ENCODE data around the gene CRAMP1.
A peak's percentile ranks its signal among the peaks of the same experiment; 100 is the strongest.
"Not testable (repeated sequence)": the region's sequence is repeated elsewhere in the genome, so short reads cannot be mapped to it uniquely, and the experiment has no call there.

The CRAMP1 gene

DNA sequence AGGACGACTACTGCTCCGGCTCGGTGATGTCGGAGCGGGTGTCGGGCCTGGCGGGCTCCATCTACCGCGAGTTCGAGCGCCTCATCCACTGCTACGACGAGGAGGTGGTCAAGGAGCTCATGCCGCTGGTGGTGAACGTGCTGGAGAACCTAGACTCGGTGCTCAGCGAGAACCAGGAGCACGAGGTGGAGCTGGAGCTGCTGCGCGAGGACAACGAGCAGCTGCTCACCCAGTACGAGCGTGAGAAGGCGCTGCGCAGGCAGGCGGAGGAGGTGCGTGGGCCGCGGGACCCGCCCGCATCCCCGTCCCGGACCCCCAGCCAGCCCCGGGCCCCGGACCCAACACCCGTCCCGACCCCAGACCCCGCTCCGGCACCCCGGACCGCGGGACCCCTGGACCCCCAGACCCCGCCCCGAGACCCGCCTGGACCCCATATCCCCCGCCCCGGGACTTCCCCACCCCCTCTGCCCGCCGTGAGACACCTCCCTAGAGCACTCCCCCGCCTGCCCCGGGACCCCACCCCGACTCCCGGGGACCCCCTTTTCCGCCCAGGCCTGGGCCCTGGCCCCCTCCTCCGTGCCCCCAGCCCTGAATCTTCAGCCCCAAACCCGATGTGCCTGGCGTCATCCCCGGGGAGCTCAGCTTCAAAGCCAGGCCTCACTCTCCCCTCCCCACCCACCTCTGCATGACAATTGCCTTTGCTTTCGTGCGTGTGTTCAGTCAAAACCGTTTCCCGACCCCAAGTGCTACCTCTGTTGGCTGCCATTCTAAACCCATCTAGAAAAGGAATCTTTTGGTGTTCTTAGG, 94.4 kb downstream of the CRAMP1 start:
- Mint-ChIP-seq H3K27ac (peak overlapping the region; percentile 93), H3K36me3 (ENCODE audit: low read depth) (peaks cover 61% of the 10 kb centered on the region), H3K9me3 (no peaks in the 10 kb centered on the region), H3K4me3 (peak overlapping the region; percentile 99), H3K27me3 (no peaks in the 10 kb centered on the region), H3K4me1 (ENCODE audit: low read depth) (peaks cover 44% of the 10 kb centered on the region)
- peak; percentile 61 for DNase-seq

DNA sequence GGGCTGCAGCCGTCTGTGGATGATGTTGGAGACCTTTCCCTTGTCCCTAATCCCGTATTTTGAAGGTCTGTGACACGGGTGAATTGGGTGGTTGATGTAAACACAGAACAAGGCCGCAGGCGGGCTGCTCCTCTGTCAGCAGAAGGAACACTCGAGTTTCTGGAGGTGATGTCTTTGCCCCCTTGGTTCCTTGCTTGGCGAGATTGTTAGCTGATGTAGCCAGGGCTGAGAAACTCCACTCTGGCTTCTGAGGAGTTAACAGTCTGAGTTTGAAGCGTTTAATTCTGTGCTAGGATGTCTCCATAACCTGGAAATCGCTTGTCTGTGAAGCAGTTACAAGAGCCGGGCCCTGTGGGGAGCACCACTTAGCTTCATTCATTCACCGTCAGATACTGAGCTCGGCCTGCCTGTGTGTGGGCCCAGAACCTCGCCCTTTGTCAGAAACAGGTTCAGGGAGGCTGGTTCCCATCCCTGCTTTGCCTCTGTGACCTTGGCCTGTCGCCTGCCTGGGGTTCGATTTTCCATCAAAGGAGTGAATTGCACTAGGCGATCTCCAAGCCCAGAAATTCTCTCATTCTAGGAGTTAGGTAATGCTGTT, 95.1 kb downstream of the CRAMP1 start:
- Mint-ChIP-seq H3K4me1 (ENCODE audit: low read depth) (peaks cover 45% of the 10 kb centered on the region), H3K36me3 (ENCODE audit: low read depth) (peaks cover 56% of the 10 kb centered on the region), H3K27ac (peak overlapping the region; percentile 92), H3K27me3 (no peaks in the 10 kb centered on the region), H3K9me3 (no peaks in the 10 kb centered on the region), H3K4me3 (peak overlapping the region; percentile 91)
- DNase-seq: no peak

DNA sequence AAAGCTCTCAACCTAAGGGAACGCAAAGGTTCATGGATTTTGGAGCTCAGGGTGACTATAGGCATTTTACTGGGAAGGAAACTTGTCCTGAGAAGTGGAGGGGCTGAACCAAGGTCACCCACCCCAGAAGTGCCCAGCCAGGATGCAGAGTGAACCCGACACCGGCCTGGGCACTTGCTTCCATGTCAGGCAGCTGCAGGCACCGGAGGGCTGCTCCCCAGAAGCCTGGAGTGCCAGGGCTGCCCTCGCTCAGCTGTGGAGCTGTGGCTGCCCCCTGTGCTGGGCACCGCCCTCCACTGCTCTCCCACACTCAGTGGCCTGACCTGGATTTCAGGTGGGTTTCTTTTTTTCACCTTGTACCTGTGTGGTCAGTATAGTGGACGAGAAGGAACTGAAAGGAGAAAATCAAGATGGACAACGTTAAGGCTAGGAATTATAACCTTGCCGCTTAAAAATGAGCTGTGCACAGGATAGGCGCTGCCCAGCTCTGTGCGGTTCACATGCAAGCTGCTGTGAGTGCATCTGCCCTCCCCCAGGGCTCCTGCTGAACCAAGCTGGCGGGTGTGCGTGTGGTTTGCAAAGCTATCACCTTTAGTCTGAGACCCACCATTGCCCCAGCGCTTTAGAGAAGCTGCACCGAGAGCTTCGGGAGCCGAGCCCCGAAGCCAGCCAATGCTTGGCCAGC, 96.1 kb downstream of the CRAMP1 start:
- Mint-ChIP-seq H3K4me3 (peak overlapping the region; percentile 91), H3K9me3 (no peaks in the 10 kb centered on the region), H3K36me3 (ENCODE audit: low read depth) (peaks cover 56% of the 10 kb centered on the region), H3K27me3 (no peaks in the 10 kb centered on the region), H3K4me1 (ENCODE audit: low read depth) (peaks cover 54% of the 10 kb centered on the region), H3K27ac (peak overlapping the region; percentile 92)
- DNase-seq: no peak

DNA sequence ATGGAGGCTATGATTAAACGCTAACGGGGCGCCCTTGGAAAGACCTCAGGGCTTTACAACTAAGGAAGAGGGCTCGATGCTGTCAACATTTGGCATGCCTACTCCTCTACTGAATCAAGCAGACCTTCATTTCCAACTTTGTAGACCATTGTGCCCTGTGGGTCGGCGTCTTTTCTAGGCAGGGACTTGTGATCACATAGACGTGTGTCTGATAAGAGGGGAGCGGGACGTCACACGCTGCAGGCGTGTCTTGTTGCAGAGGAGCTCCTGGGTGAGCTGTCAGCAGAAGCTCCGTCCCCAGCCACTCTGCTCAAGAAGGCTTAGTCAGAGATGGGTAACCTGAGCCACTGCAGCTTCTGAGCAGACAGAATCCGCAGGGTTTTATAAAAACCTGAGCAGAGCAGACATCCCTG, 96.6 kb downstream of the CRAMP1 start:
- Mint-ChIP-seq H3K27me3 (no peaks in the 10 kb centered on the region), H3K36me3 (ENCODE audit: low read depth) (peaks cover 57% of the 10 kb centered on the region), H3K4me3 (peak overlapping the region; percentile 91), H3K4me1 (ENCODE audit: low read depth) (peaks cover 58% of the 10 kb centered on the region), H3K27ac (peak overlapping the region; percentile 59), H3K9me3 (no peaks in the 10 kb centered on the region)
- DNase-seq: no peak

DNA sequence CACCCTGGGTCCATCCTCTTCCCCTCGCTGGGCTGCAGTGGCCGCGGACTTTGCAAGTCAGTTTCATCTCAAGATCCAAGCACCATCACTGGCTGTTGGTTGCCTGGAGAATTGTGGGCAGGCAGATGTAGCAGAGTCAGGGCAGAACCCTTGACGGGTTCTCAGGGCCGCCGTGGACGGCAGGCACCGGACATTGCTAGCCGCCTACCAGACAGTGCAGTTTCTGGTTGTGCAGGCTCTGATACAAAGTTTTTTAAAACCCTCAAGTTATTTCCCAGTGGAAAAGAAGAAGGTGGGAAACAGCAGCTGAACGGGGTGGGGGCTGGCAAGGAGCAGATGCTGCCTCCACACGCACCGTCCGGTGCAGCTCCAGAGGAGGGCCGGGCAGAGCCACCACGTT, 97.2 kb downstream of the CRAMP1 start:
- peak overlapping the region; percentile 59 for H3K27ac Mint-ChIP-seq
- H3K27me3 Mint-ChIP-seq: no peaks in the 10 kb centered on the region
- H3K36me3 Mint-ChIP-seq (ENCODE audit: low read depth): peaks cover 60% of the 10 kb centered on the region
- H3K4me1 Mint-ChIP-seq (ENCODE audit: low read depth): peaks cover 57% of the 10 kb centered on the region
- no peak overlapping the region for H3K4me3 Mint-ChIP-seq
- no peaks in the 10 kb centered on the region for H3K9me3 Mint-ChIP-seq
- DNase-seq: no peak

DNA sequence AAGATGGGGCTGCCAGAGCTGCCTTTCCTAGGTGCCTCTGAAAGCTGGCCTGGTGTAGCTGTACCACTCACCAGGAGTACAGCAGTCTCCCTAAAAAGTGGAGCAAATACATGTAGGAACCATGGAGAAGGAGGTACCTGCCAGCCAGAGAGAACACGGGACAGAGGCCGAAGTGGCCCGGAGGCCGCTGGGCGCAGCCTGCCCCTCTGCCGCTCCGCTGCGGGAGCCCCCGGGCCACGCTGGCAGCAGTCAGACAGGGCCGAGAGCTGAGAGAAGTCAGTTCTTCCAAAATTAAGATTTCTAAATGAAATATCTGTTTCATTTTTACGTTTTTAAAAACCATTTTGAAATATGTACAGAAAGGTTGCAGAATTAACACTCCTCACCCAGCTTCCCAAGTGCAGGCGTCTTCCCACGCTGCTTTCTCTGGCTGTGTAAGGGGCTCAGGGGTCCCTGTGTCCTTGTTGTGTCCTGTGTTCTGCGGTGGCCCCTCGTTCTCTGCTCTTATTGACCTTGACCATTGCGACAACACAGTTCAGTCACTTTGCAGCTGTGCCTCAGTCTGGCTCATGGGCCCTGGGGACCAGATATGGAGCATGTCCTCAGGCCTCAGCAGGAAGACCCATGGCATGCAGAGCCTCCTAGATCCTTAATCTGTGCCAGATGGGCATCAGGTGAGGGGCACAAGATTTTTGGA, 98.8 kb downstream of the CRAMP1 start:
- DNase-seq: no peak
- peak overlapping the region; percentile 4 for H3K27ac Mint-ChIP-seq
- no peaks in the 10 kb centered on the region for H3K27me3 Mint-ChIP-seq
- H3K4me3 Mint-ChIP-seq: no peak overlapping the region
- H3K4me1 Mint-ChIP-seq (ENCODE audit: low read depth): peaks cover 52% of the 10 kb centered on the region
- H3K9me3 Mint-ChIP-seq: no peaks in the 10 kb centered on the region
- peaks cover 60% of the 10 kb centered on the region for H3K36me3 Mint-ChIP-seq (ENCODE audit: low read depth)

DNA sequence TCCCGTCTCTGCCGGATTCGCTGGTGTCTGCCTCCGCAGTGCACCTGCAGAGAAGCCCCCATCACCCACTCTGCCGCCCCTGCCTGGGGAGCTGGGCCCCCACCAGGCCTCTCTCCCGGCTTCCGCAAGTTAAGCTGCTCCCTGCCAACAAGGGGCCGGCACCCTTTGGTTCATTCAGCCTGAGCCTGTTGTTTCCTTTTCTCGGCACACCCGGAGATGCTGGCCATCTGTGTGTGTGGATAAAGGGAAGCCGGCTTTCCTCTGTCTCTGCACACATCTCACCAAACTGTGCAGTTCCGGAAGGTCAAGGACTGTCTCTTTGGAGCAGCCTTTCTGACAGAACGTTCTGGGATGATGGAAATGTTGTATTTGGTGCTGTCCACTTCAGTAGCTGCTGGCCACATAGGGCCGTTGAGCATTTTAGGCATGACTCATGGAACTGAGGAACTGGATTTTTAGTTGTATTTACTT, 100.7 kb downstream of the CRAMP1 start:
- no peak overlapping the region for H3K4me3 Mint-ChIP-seq
- H3K36me3 Mint-ChIP-seq (ENCODE audit: low read depth): peaks cover 48% of the 10 kb centered on the region
- H3K27me3 Mint-ChIP-seq: no peaks in the 10 kb centered on the region
- no peak for DNase-seq
- H3K4me1 Mint-ChIP-seq (ENCODE audit: low read depth): peaks cover 48% of the 10 kb centered on the region
- H3K27ac Mint-ChIP-seq: peak overlapping the region; percentile 19
- H3K9me3 Mint-ChIP-seq: no peaks in the 10 kb centered on the region

DNA sequence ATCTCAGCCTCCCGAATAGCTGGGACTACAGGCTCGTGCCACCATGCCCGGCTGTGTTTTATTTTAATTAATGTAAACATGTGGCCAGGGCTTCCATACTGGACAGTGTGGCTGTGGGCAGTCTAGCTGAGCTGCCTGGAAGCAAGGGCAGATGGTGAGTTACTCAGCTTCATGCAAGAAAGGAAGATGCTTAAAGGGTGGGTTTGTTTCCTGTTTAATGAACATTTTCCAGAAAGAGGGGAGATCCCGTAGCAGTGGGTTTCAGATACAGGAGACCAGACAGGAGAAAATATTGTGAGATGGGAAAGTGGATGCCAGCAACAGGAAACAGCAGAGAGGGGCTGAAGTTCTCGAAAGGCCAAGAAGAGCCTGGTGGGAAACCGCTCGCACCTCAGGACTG, 101.2 kb downstream of the CRAMP1 start:
- H3K27ac Mint-ChIP-seq: peak overlapping the region; percentile 19
- no peak for DNase-seq
- H3K4me3 Mint-ChIP-seq: no peak overlapping the region
- H3K9me3 Mint-ChIP-seq: no peaks in the 10 kb centered on the region
- peaks cover 43% of the 10 kb centered on the region for H3K36me3 Mint-ChIP-seq (ENCODE audit: low read depth)
- H3K4me1 Mint-ChIP-seq (ENCODE audit: low read depth): peaks cover 43% of the 10 kb centered on the region
- H3K27me3 Mint-ChIP-seq: no peaks in the 10 kb centered on the region

DNA sequence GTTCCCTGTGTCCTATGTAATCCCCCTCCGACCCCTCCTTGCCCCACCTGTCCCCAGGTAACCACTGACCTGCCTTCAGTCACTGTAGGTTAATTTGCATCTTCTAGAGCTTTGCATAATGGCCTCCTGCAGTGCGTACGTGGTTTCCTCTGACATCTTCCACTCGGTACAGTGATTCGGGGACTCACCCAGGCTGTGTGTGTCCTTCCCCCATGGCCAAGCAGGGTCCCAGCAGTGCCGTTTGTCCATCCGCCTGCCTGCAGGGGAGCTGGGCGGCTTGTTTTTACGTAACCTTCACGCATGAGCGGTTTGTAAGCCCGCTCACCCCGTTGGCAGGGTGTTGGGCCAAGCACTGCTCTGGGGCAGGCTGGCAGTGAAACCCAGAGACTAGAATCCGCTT, 101.8 kb downstream of the CRAMP1 start:
- Mint-ChIP-seq H3K4me3 (no peak overlapping the region), H3K4me1 (ENCODE audit: low read depth) (peaks cover 41% of the 10 kb centered on the region), H3K27me3 (no peaks in the 10 kb centered on the region), H3K9me3 (no peaks in the 10 kb centered on the region), H3K27ac (no peak overlapping the region), H3K36me3 (ENCODE audit: low read depth) (peaks cover 37% of the 10 kb centered on the region)
- no peak for DNase-seq

DNA sequence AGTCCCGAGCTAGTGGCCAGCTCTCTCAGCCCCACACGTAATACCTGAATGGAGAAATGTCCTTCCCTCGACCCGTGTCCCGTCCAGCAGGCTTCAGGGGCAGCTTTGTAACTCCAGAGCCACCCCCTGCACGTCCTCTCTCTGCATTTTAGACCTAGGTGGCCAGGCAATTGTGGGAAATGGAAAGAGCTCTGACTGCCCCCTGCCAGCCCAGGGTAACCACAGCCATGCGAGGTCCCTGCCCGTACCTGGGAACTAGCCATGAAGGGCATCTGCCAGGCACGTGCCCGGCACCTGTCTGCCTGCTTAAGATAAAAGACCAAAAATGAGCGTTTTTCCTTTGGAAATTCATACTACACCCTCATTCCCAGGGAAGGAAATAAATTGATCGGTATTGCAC, 103.1 kb downstream of the CRAMP1 start:
- no peak overlapping the region for H3K4me3 Mint-ChIP-seq
- peaks cover 30% of the 10 kb centered on the region for H3K36me3 Mint-ChIP-seq (ENCODE audit: low read depth)
- H3K27ac Mint-ChIP-seq: no peak overlapping the region
- H3K4me1 Mint-ChIP-seq (ENCODE audit: low read depth): peaks cover 40% of the 10 kb centered on the region
- no peaks in the 10 kb centered on the region for H3K9me3 Mint-ChIP-seq
- H3K27me3 Mint-ChIP-seq: no peaks in the 10 kb centered on the region
- no peak for DNase-seq

DNA sequence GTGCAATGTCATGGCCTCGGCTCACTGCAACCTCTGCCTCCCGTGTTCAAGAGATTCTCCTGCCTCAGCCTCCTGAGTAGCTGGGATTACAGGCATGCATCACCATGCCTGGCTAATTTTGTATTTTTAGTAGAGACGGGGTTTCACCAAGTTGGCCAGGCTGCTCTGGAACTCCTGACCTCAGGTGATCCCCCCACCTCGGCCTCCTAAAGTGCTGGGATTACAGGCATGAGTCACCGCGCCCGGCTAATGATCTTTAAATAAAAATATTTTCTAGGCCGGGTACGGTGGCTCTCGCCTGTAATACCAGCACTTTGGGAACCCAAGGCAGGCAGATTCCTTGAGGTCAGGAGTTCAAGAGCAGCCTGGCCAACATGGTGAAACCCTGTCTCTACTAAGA, 106.1 kb downstream of the CRAMP1 start:
- H3K9me3 Mint-ChIP-seq, H3K27me3 Mint-ChIP-seq, DNase-seq, H3K4me3 Mint-ChIP-seq, H3K27ac Mint-ChIP-seq: not testable (repeated sequence)
- Mint-ChIP-seq H3K36me3 (ENCODE audit: low read depth) (peaks cover 17% of the 10 kb centered on the region), H3K4me1 (ENCODE audit: low read depth) (peaks cover 51% of the 10 kb centered on the region)

DNA sequence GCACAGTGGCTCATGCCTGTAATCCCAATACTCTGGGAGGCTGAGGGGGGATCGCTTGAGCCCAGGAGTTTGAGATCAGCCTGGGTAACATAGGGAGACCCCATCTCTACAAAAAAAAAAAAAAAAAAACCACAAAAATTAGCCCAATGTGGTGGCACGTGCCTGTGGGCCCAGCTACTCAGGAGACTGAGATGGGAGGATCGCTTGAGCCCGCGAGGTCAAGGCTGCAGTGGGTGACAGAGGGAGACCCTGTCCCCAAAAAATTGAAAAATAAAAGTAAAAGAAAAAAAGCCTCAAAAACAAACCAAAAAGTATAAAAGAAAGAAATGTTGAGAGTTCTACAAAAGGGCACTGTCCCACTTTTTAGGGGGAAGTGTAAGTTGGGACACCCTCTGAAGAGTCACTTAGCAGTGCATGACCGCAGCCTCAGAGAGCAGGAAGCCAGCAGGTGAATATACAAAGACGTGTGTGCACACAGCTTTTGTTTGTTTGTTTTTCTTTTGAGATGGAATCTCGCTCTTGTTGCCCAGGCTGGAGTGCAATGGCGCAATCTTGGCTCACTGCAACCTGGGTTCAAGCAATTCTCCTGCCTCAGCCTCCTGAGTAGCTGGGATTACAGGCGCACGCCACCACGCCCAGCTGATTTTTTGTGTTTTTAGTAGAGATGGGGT, 107.5 kb downstream of the CRAMP1 start:
- H3K4me3 Mint-ChIP-seq, H3K27me3 Mint-ChIP-seq, DNase-seq, H3K9me3 Mint-ChIP-seq: not testable (repeated sequence)
- Mint-ChIP-seq H3K27ac (peak overlapping the region; percentile 33), H3K36me3 (ENCODE audit: low read depth) (peaks cover 10% of the 10 kb centered on the region), H3K4me1 (ENCODE audit: low read depth) (peaks cover 48% of the 10 kb centered on the region)

DNA sequence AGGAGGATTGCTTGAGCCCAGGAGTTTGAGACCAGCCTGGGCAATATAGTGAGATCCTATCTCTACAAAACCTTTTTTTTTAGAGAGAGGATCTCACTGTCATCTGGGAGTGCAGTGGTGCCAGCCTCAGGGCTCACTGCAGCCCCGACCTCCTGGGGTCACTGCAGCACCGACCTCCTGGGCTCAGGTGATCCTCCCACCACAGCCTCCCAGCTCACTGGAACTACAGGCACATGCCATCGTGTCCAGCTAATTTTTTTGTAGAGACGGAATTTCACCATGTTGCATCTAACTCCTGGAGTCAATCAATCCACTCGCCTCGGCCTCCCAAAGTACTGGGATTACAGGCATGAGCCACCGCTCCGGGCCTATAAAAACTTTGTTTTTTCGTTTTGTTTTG, 109.2 kb downstream of the CRAMP1 start:
- Mint-ChIP-seq H3K4me3 (no peak overlapping the region), H3K27ac (no peak overlapping the region), H3K9me3 (no peaks in the 10 kb centered on the region), H3K27me3 (no peaks in the 10 kb centered on the region), H3K4me1 (ENCODE audit: low read depth) (peaks cover 47% of the 10 kb centered on the region), H3K36me3 (ENCODE audit: low read depth) (peaks cover 16% of the 10 kb centered on the region)
- DNase-seq: no peak

Measured in activated T-cell treated with anti-CD3 and anti-CD28 coated beads, Interleukin-2, amount 50 U/mL, for 24 hours (primary cell).